Renal cortical epithelial cell (primary cell): ENCODE data around the gene MGAT5B. TPM values are rescaled to one million over a fixed set of nuclear protein-coding genes. Genes with fewer than 3 reads are reported as not detected.

Experiments used
- DNase-seq: peaks from one replicate; pipeline ENCODE4 v3.0.0-alpha.2; 2011; ENCODE audit warnings: low read depth
- total RNA-seq: library from RNA; depleted of rRNA; stranded (reverse); fragments of >200 nt; gene quantifications from 2 replicates; pipeline ENCODE4 v1.2.3, GENCODE V29; 2014

The MGAT5B gene
- total RNA-seq, 1 donor from 2014 or later = 0.40 TPM

- DNase-seq = no peak
Measured at GRCh38 chr17:76904116-76904515, 35.9 kb downstream of the MGAT5B start.

- DNase-seq = no peak
Measured at GRCh38 chr17:76905036-76905435, 36.8 kb downstream of the MGAT5B start.

- DNase-seq = no peak
Measured at GRCh38 chr17:76905836-76906235, 37.6 kb downstream of the MGAT5B start.

DNA sequence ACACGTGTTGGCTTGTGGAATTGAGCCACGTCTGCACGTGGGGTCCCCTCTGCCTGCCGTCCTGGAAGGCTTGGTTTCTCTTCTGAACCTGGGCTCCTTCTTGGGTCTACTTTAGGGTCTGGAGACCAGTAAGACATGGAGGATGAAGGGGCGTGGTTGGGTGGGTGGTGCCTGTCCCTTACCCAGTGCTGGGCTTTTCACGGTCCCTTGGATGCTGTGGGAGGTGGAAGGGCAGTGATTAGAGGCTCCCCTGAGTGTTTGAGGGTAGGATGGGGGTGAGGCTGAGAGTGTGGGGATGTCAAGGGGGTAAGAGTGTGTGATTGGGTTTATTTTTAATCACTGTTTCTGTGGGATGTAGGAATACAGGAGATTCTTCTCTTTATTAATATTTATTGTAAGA lies 38.3 kb downstream of the MGAT5B start:
- DNase-seq = no peak

GRCh38 chr17:76907352-76907751 lies 39.1 kb downstream of the MGAT5B start:
- no peak for DNase-seq

DNA sequence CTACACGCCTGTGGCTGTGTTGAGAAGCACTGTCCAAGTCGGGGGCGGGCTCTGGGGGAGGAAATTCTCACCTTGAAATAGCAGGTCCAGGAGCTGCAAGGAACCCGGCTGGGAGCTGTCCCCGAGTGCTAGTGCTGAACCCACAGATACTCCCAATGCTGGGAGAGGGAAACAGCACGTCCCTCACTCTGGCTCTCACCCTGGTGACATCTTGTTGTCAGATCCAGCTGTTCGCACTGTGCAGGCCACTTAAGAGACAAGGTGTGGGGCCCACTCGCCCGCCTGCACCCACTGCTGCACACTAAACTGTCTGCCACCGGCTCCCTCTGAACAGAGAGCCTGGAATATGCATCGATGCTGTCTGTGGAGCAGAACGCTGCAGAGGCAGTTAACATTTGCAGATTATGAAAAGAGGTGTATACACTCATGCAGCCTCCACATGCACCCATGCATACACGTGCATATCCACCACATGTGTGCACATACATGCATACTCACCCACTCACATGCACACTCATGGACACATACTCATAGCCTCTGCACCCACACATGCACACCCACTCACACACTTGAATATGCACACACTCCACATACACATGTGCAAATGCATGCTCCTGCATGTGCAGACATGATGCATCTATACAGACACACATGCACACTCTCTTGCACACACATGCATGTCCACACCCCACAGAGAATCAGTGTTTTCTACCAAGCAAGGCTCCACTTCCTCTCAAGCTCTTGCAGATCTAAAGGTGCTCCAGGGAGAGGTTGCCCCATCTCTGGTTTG lies 42.0 kb downstream of the MGAT5B start:
- peak; percentile 44 for DNase-seq

DNA sequence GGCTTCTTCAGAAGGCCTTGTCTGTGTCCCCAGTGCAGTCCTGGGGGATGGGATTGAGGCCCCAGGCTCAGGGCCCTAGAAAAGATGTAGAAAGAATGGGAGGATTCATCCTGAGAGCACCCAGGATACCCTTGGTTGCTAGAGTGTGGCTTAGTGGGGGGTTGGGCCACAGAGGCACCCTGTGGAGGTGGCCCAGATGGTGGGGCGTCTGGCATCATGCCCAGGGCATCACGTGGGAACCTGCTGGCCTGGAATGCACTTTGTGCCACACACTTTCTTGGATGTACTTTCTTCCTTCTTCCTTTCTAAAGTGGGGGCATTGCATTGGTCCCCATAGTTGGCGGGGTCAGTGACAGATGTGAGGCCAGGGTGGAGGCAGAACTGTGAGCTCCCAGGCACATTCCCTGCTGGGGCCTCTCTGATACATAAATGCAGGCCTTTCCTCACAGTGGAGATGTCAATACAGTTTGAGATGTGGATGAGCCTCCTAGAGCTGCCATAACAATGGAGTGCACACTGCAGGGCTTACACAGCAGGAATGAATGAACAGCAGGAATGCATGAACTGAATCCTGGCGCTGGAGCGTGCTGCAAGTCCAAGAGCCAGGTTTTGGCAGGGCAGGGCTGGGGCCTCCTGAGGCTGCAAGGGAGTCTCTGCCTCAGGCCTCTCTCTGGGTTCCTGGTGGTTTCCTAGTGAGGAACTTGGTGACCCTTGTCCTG lies 43.3 kb downstream of the MGAT5B start:
- DNase-seq = no peak

GRCh38 chr17:76912421-76913164 lies 44.4 kb downstream of the MGAT5B start:
- no peak for DNase-seq

DNA sequence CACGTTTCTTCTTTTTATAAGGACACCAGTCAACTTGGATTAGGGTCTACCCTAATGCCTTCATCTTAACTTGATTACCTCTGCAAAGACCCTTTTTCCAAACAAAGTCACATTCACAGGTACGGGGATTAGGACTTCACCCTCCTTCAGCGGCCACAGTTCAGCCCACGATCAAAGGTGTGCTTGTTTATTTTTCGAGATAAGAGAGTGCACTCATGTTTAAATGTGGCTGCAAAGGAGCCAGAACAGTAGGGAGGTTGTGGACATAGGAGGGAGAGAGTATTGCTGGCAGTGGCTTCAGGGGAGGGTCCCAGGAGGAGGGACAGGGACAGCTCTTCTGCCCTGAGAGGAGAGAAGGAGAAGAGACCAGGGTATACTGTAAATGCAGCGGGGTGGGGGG lies 46.7 kb downstream of the MGAT5B start:
- DNase-seq = no peak

DNA sequence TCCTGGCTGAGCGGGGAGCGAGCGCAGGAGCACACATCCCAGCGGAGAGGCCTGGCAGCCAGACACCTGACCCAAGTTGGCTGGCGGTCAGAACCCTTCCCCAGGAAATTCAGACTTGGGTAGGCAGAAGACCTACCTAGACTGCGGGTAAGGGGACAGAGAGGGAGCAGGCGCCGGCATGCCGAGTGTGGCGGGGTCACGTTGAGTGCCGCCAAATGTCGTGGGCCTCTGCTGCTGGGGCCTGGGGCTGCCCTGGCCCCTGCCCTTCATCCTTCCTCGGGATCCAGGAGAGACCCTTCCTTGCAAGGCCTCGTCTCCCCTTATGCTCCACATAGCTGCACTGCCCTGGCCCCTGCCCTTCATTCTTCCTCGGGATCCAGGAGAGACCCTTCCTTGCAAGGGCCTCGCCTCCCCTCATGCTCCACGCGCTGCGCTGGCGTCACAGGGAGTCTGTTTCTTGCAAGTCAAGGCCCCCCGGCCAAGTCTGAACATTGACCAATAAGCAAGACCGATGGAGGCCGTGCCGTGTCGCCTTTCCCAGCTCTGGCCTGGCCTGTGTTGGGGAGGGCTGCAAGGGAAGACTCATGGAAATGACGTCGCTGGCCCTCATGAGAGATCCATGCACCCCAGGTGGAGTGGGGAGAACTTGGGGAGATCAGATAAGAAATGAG lies 47.8 kb downstream of the MGAT5B start:
- no peak for DNase-seq

DNA sequence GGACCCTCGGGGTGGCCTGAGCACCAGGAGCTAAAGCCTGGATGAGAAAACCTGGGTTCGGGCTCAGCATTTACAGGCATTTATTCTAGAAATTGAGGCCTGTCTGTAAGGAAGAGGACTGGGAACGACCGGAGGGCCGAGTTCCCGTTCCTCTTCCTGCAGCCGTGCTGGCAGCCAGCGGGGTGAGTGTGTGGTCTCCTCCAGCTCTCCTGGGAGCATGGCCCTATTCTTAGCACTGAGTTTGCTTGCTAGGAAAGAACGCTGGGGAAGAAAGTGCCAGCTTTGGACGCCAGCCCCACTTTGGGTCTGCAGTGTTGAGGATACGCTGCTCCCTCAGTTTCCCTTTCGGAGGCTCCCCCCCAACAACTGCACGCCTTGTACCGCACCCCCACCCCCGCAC lies 49.6 kb downstream of the MGAT5B start:
- no peak for DNase-seq

DNA sequence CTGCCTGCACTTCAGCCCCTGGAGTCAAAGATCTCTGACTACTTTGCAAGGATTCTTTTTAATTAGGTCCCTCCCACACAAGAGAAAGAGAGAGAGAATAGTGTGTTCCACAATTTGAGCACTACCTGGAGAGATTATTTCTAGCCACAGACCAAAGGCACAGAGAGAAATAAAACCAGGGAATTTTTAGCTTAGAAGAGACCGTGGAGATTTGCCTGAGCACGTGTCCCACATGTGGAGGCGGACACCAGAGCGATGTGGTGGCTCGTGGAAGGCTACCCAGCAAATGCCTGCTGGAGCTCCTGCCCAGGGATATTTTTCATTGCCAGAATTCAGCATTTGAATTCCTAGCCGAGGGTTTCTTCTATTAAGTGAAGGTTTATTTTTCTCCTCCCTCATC lies 50.6 kb downstream of the MGAT5B start:
- DNase-seq = no peak

GRCh38 chr17:76920364-76921139 lies 52.3 kb downstream of the MGAT5B start:
- no peak for DNase-seq

DNA sequence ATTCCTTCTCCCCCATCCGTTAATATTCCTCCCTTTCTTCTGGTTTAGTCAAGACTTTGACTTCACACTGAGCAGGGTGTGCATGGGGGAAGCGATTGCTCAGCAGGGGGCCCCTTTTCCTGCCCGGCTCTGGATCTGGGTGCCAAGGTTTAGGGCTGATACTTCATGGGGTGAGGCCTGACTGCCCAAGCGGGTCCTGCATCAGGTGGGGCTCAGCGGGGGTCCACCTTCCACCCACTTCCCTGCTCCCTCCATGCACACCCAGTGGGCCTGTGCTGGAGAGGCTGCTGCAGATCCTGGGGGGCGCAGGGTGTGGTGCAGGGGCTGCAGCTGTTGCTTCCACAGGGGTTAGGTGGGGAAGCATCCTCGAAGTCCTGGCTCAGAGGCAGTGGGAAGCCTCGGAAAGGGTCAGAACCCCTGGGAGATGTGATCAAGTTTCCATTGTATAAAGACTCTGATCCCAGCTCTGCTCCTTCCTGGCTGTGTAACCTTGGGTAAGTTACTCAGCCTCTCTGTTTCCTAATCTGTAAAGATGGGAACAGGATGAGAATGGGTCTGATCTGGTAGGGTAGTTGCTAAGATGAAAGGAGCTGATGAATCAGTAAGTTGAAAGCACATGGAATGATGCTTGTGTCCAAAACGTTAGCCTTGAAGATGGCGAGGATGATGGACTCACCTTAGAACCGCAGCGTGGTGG lies 53.3 kb downstream of the MGAT5B start:
- no peak for DNase-seq

DNA sequence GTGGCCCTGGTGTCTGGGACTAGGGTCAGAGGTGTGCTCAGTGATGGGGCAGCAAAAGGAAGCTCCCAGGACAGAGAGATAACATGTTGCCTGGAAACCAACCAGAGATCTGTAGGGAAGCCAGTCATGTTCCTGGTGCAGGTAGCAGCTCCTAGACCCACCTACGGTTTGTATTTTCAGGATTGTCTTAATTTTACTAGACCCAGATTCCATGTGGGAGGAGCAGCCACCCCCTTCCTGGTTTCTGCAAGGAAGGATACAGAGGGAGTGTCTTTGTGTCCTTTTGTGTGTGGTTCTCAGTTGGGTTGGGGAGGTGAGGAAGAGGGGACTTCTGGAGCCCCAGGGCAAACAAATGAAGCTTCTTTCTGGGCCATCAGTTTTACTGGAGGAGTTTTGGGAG lies 53.9 kb downstream of the MGAT5B start:
- DNase-seq = no peak

DNA sequence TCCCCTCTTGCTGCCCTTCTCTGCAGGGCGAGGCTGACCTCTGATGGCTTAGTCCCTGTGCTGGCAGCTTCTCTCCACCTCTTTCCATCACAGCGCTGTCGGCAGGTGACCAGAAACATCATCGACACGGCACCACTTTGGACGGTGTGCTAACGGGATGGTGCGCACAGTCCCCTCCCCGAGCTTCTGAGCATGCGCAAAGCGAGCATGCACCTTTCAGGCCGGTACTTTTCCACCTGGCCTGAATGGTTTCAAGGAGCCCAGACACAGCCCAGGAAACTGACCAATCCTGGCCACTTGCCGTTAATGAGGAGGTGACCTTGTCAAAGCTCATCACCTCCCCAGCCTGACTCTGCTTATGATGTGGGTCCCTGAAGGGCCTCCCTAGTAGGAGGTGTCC lies 54.8 kb downstream of the MGAT5B start:
- DNase-seq = no peak

DNA sequence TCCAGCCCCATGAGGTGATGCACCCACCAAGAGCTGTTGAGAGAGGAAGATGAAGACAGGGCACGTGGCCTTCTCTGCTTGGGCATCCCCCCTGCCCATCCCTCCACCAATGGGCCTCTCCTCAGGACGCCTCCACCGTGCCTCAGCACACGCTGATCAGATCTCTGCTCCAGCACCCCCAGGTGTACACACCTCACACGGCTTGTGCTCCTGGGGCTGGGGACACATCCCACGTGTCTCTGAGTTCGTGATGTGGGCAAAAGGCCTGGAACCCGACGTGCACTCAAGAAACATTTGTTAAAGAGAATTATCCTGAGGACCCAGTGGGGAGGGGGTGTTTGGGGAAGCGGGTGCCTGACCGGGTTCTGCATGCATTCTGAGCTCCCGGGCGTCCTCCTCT lies 55.3 kb downstream of the MGAT5B start:
- no peak for DNase-seq

- DNase-seq = no peak
Measured at GRCh38 chr17:76924345-76925342, 56.4 kb downstream of the MGAT5B start.

DNA sequence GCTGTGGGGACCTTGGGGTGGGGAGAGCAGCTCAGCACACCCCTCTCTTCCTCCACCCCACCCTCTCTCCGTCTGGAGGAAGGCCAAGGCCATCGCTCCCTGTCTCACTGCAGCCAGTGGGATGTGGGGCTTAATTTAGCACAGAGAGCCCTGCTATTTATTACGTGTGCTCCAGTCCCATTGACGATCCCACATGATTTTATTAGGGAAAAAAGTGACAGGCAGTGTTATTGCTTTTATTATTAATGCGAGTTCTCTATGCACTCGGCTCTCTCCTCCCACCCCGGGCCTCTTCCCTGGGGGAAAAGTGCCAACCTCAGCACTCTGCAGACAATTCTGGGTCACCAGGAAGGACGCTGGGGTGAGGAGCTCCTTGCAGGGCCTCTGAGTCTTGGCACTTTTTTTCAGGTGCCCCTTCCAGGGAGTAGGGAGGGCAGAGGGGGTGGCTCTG lies 57.3 kb downstream of the MGAT5B start:
- no peak for DNase-seq
